ENCODE data around the gene ALOX12B. TPM values are rescaled to one million over a fixed set of nuclear protein-coding genes. Genes with fewer than 3 reads are reported as not detected.

ALOX12B gene
- total and polyA plus RNA-seq, 4 donors, result not detected

DNA sequence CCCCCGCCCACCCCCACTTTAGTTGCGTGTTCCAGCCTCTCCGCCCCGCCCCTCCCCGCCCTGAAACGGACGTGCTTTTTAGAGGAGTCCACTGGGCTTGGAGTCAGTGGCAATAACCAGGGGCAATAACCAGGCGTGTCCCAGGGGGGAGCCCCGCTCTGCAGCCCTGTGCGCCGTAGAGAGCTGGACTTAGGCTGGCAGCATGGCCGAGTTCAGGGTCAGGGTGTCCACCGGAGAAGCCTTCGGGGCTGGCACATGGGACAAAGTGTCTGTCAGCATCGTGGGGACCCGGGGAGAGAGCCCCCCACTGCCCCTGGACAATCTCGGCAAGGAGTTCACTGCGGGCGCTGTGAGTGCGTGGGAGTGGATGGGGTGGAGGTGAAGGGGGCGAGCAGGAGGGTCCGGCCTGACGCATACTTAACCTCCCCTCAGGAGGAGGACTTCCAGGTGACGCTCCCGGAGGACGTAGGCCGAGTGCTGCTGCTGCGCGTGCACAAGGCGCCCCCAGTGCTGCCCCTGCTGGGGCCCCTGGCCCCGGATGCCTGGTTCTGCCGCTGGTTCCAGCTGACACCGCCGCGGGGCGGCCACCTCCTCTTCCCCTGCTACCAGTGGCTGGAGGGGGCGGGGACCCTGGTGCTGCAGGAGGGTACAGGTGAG is 48.4 kb downstream of the ALOX12B start, which contains the start of gene ALOX15B:
Gene ALOX15B, plus strand, starts transcription at position 106 of the 657 bp plus-strand sequence. Its CDS starts 97 bp downstream, at position 203.
- no peak for DNase-seq (ENCODE audit: low spot score)
- H3K9ac ChIP-seq (ENCODE audit: low read depth in 1 of 2, low read length in 2 of 2), result no peak within 1 kb of the TSS

DNA sequence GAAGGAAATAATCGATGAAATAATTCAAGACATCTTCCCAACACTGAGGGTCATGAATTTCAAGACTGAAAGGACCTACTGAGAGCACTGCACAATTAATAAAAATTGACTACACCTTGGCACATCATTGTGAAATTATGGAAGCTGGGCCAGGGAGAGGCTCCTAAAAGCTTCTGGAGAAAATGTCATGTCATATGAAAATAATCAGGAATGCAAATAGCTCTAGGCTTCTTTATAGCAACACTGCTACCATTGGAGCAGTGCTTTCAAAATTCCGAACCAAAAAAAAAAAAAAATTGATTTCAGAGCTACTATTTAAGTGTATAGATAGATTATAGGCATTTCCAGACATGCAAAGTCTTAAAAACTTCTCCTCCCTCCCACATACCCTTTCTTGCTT is 55.1 kb downstream of the ALOX12B start:
- no peak for TF ChIP-seq TAF1 (conservative IDR thresholded peaks at IDR 0.05)
- no peak for TF ChIP-seq GABPA (IDR thresholded peaks at IDR 0.05 in 1 of 2, conservative IDR thresholded peaks at IDR 0.05 in 1 of 2)
- no peak for TF ChIP-seq RXRA (IDR thresholded peaks at IDR 0.05)
- no peak for TF ChIP-seq FOXA2 (IDR thresholded peaks at IDR 0.05)
- TF ChIP-seq, protein P1, sequence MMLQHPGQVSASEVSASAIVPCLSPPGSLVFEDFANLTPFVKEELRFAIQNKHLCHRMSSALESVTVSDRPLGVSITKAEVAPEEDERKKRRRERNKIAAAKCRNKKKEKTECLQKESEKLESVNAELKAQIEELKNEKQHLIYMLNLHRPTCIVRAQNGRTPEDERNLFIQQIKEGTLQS (IDR thresholded peaks at IDR 0.05), result no peak
- no peak for TF ChIP-seq NR2F2 (IDR thresholded peaks at IDR 0.05)
- TF ChIP-seq FOXA1 (IDR thresholded peaks at IDR 0.05), result no peak
- TF ChIP-seq, protein P2, sequence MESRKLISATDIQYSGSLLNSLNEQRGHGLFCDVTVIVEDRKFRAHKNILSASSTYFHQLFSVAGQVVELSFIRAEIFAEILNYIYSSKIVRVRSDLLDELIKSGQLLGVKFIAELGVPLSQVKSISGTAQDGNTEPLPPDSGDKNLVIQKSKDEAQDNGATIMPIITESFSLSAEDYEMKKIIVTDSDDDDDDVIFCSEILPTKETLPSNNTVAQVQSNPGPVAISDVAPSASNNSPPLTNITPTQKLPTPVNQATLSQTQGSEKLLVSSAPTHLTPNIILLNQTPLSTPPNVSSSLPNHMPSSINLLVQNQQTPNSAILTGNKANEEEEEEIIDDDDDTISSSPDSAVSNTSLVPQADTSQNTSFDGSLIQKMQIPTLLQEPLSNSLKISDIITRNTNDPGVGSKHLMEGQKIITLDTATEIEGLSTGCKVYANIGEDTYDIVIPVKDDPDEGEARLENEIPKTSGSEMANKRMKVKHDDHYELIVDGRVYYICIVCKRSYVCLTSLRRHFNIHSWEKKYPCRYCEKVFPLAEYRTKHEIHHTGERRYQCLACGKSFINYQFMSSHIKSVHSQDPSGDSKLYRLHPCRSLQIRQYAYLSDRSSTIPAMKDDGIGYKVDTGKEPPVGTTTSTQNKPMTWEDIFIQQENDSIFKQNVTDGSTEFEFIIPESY (IDR thresholded peaks at IDR 0.05), result no peak
- TF ChIP-seq, protein P3, sequence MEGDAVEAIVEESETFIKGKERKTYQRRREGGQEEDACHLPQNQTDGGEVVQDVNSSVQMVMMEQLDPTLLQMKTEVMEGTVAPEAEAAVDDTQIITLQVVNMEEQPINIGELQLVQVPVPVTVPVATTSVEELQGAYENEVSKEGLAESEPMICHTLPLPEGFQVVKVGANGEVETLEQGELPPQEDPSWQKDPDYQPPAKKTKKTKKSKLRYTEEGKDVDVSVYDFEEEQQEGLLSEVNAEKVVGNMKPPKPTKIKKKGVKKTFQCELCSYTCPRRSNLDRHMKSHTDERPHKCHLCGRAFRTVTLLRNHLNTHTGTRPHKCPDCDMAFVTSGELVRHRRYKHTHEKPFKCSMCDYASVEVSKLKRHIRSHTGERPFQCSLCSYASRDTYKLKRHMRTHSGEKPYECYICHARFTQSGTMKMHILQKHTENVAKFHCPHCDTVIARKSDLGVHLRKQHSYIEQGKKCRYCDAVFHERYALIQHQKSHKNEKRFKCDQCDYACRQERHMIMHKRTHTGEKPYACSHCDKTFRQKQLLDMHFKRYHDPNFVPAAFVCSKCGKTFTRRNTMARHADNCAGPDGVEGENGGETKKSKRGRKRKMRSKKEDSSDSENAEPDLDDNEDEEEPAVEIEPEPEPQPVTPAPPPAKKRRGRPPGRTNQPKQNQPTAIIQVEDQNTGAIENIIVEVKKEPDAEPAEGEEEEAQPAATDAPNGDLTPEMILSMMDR (IDR thresholded peaks at IDR 0.05; ENCODE audit: low read depth, low read length, missing input control), result no peak
- TF ChIP-seq, protein P4, sequence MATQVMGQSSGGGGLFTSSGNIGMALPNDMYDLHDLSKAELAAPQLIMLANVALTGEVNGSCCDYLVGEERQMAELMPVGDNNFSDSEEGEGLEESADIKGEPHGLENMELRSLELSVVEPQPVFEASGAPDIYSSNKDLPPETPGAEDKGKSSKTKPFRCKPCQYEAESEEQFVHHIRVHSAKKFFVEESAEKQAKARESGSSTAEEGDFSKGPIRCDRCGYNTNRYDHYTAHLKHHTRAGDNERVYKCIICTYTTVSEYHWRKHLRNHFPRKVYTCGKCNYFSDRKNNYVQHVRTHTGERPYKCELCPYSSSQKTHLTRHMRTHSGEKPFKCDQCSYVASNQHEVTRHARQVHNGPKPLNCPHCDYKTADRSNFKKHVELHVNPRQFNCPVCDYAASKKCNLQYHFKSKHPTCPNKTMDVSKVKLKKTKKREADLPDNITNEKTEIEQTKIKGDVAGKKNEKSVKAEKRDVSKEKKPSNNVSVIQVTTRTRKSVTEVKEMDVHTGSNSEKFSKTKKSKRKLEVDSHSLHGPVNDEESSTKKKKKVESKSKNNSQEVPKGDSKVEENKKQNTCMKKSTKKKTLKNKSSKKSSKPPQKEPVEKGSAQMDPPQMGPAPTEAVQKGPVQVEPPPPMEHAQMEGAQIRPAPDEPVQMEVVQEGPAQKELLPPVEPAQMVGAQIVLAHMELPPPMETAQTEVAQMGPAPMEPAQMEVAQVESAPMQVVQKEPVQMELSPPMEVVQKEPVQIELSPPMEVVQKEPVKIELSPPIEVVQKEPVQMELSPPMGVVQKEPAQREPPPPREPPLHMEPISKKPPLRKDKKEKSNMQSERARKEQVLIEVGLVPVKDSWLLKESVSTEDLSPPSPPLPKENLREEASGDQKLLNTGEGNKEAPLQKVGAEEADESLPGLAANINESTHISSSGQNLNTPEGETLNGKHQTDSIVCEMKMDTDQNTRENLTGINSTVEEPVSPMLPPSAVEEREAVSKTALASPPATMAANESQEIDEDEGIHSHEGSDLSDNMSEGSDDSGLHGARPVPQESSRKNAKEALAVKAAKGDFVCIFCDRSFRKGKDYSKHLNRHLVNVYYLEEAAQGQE (IDR thresholded peaks at IDR 0.05), result no peak
- no peak for TF ChIP-seq RAD21 (IDR thresholded peaks at IDR 0.05)
- TF ChIP-seq JUND (IDR thresholded peaks at IDR 0.05), result no peak
- TF ChIP-seq HNF4G (IDR thresholded peaks at IDR 0.05), result no peak
- TF ChIP-seq SP1 (IDR thresholded peaks at IDR 0.05), result no peak
- TF ChIP-seq EGR1 (IDR thresholded peaks at IDR 0.05; ENCODE audit: low read depth in 2 of 2), result no peak
- TF ChIP-seq, protein P5, sequence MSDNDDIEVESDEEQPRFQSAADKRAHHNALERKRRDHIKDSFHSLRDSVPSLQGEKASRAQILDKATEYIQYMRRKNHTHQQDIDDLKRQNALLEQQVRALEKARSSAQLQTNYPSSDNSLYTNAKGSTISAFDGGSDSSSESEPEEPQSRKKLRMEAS (IDR thresholded peaks at IDR 0.05), result no peak
- TF ChIP-seq HNF4A (conservative IDR thresholded peaks at IDR 0.05), result no peak
- TF ChIP-seq YY1 (IDR thresholded peaks at IDR 0.05), result no peak
- WGBS, result 89% methylated on average over 2 of the region's 2 CpGs
- no peak overlapping the region for H3K9ac ChIP-seq (ENCODE audit: low read depth in 1 of 2, low read length in 2 of 2)
- H3K9me3 ChIP-seq (ENCODE audit: control insufficient read depth in 4 of 4, low read length in 3 of 4), result no peaks in the 10 kb centered on the region
- no peak overlapping the region for H3K4me3 ChIP-seq (ENCODE audit: low read depth in 1 of 3, low read length in 3 of 3)
- peaks cover 0 to 9% (median 1%) of the 10 kb centered on the region in 4 donors for H3K4me1 ChIP-seq (ENCODE audit: control insufficient read depth in 4 of 4, insufficient read depth in 4 of 4, low read length in 3 of 4)
- no peaks in the 10 kb centered on the region for H3K36me3 ChIP-seq (ENCODE audit: control insufficient read depth in 4 of 4, insufficient read depth in 3 of 4, low read depth in 1 of 4, low read length in 3 of 4)
- no peak for DNase-seq (ENCODE audit: low spot score)
- H3K27ac ChIP-seq (ENCODE audit: low read depth in 1 of 2, low read length in 2 of 2), result no peak overlapping the region
- H3K27me3 ChIP-seq (ENCODE audit: control insufficient read depth in 4 of 4, insufficient read depth in 4 of 4, low read length in 3 of 4), result peaks cover 0 to 5% (median 0%) of the 10 kb centered on the region in 4 donors

More for the DNA sequence above, 48.4 kb downstream of the ALOX12B start, which contains the start of gene ALOX15B:
- H3K36me3 ChIP-seq (ENCODE audit: control insufficient read depth in 4 of 4, insufficient read depth in 3 of 4, low read depth in 1 of 4, low read length in 3 of 4), result no peaks in the 10 kb centered on the region
- H3K4me3 ChIP-seq (ENCODE audit: low read depth in 1 of 3, low read length in 3 of 3), result no peak within 1 kb of the TSS
- H3K27ac ChIP-seq (ENCODE audit: low read depth in 1 of 2, low read length in 2 of 2), result no peak within 1 kb of the TSS
- TF ChIP-seq HNF4A (conservative IDR thresholded peaks at IDR 0.05) (no peak), RAD21 (IDR thresholded peaks at IDR 0.05) (no peak), NR2F2 (IDR thresholded peaks at IDR 0.05) (no peak), TAF1 (conservative IDR thresholded peaks at IDR 0.05) (no peak), JUND (IDR thresholded peaks at IDR 0.05) (no peak), FOXA1 (IDR thresholded peaks at IDR 0.05) (no peak), EGR1 (IDR thresholded peaks at IDR 0.05; ENCODE audit: low read depth in 2 of 2) (no peak)
- TF ChIP-seq, protein P5 (IDR thresholded peaks at IDR 0.05), result no peak
- TF ChIP-seq, protein P1 (IDR thresholded peaks at IDR 0.05), result no peak
- no peaks in the 10 kb centered on the region for H3K9me3 ChIP-seq (ENCODE audit: control insufficient read depth in 4 of 4, low read length in 3 of 4)
- peaks cover 0 to 3% (median 0%) of the 10 kb centered on the region in 4 donors for H3K27me3 ChIP-seq (ENCODE audit: control insufficient read depth in 4 of 4, insufficient read depth in 4 of 4, low read length in 3 of 4)
- peaks cover 0 to 8% (median 0%) of the 10 kb centered on the region in 4 donors for H3K4me1 ChIP-seq (ENCODE audit: control insufficient read depth in 4 of 4, insufficient read depth in 4 of 4, low read length in 3 of 4)
- WGBS, result 16% methylated on average over 37 of the region's 37 CpGs

All from liver (tissue), 9 donors.